Stimulated activated CD4-positive, alpha-beta T cell treated with anti-CD3 and anti-CD28 coated beads, Interleukin-12 subunit alpha, Interleukin-12 subunit beta, amount 100 ng/mL, for 24 hours (primary cell): ENCODE data around the gene EIF2S3.
A peak's percentile ranks its signal among the peaks of the same experiment; 100 is the strongest.
"Not testable (repeated sequence)": the region's sequence is repeated elsewhere in the genome, so short reads cannot be mapped to it uniquely, and the experiment has no call there.

ENCODE experiments used
- DNase-seq, 2 experiments: peaks; one replicate each; pipeline ENCODE4 v3.0.0-alpha.2; 2020; ENCODE audit warnings: low read depth in 2 of 2

Gene EIF2S3

GRCh38 chrX:24049643-24050042 lies 5.1 kb upstream of the EIF2S3 start:
- not testable (repeated sequence) for DNase-seq

GRCh38 chrX:24050522-24051318 lies 4.0 kb upstream of the EIF2S3 start:
- not testable (repeated sequence) for DNase-seq

DNA sequence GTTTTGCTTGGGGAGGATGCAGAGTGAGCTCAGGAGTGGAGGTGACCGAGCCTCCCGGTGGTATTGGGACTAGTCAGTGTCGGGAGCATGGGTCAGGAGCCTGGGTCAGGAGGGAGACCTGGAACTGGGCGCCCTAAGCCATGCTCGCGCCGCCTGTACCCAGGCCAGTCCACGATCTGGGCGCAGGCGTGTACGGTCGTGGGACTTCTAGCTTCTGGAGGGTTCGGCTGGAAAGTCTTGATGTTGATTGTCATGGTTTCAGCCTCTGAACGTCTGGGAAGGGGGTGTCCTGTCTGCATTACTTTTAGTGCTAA lies 244 bp downstream of the EIF2S3 start:
- DNase-seq, result no peak

DNA sequence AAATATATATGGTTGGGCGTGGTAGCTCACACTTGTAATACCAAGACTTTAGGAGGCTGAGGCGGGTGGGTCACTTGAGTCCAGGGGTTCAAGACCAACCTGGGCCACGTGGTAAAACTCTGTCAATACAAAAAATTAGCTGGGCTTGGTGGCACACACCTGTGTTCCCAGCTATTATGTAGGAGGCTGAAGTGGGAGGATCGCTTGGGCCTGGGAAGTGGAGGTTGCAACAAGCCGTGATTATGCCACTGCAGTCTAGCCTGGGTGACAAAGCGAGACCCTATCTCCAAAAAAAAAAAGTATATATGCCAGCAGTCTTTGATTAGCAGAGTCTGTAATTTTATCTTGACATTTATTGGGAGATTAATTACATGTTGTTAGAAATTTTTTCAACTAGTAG lies 8.7 kb downstream of the EIF2S3 start:
- no peak for DNase-seq

DNA sequence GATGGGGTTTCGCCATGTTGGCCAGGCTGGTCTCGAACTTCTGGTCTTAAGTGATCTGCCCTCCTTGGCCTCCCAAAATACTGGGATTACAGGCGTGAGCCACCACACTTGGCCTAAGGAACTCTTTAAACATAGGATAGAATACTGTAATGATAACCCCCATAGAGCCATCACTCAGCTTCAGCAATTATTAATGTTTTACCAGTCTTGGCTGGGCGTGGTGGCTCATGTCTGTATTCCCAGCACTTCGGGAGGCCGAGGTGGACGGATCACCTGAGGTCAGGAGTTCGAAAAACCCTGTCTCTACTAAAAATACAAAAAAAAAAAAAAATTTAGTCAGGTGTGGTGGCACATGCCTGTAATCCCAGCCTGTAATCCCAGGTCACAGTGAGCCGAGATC lies 15.1 kb downstream of the EIF2S3 start:
- DNase-seq, result no peak

DNA sequence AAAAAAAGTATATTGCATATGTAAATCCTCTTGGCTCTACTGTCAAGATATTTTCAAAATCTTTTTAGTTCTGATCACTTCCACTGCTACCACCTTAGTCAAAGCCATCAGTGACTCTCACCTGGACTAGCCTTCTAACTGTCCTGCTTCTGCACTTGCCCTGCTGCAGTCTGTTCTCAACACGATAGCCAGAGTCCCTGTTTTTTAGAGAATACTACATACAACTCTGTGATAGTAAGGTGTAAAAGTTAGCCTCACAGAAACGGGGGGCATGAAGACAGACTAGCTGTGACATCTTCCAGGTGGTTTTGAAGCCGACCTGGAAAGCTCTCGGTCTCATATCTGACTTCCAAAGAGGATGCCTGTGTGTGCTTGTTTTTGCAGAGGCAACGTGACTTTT lies 24.7 kb downstream of the EIF2S3 start:
- DNase-seq, result no peak

DNA sequence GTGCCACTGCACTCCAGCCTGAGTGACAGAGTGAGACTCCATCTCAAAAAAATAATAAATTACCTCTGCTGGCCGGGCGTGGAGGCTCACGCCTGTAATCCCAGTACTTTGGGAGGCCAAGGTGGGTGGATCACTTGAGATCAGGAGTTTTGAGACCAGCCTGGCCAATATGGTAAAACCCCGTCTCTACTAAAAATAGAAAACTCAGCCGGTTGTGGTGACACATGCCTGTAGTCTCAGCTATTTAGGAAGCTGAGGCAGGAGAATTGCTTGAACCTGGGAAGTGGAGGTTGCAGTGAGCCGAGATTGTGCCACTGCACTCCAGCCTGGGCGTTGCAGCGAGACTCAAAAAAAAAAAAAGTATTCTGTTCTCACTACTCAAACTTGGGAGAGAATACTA lies 25.5 kb downstream of the EIF2S3 start:
- not testable (repeated sequence) for DNase-seq

DNA sequence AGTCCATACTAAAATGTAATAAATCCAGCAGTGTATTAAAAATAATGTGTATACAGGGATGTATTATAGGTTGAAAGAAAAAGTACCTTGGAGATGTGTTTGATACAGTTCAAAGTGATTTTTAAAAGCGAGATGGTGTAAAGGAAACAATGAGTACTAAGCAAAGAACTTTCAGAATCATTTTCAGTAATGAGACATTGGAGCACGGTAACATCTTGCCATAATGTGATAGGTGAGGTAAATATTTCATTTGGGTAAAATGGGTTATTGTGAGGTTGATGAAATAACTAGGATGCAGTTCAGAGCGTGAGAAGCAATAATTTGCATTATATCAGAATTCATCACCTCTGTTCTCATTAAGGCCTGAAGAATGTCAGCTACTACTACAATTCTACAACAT lies 25.9 kb downstream of the EIF2S3 start:
- DNase-seq, result no peak

GRCh38 chrX:24081661-24082154 lies 27.0 kb downstream of the EIF2S3 start:
- peak in 1 of 2 experiments; percentile 11 for DNase-seq

- DNase-seq, result no peak
Observed at GRCh38 chrX:24082447-24082846, 27.7 kb downstream of the EIF2S3 start.

GRCh38 chrX:24085101-24085500 lies 30.3 kb downstream of the EIF2S3 start:
- DNase-seq, result no peak

GRCh38 chrX:24090300-24091200 lies 35.8 kb downstream of the EIF2S3 start:
- DNase-seq, result no peak

DNA sequence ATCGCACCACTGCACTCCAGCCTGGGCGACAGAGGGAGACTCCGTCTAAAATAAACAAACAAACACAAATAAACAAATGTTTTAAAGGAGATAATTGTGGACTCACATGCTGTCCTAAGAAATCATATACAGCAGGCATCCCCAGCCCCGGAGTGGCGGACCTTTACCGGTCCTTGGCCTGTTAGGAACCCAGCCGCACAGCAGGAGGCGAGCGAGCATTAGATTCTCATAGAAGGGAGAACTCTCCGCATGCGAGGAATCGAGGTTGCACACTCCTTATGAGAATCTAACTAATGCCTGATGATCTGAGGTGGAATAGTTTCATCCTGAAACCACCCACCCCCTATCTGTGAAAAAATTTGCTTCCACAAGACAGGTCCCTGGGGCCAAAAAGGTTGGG lies 39.0 kb downstream of the EIF2S3 start:
- no peak for DNase-seq

DNA sequence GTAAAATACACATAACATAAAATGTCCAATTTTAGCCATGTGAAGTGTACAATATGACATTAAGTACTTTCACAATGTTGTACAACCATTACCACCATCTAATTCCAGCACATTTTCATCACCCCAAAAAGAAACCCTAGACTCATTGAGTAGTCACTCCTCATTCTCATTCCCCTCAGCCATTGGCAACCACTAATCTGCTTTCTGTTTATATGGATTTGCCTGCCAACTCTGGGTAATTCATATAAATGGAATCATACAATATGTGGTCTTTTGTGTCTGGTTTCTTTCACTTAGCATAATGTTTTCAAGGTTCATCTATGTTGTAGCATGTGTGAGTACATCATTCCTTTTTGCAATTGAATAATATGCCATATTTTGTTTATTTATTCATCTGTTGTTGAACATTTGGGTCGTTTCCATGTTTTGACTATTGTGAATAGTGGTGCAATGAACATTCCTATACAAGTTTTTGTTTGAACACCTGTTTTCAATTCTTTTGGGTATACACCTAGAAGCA lies 43.0 kb downstream of the EIF2S3 start:
- DNase-seq, result no peak

DNA sequence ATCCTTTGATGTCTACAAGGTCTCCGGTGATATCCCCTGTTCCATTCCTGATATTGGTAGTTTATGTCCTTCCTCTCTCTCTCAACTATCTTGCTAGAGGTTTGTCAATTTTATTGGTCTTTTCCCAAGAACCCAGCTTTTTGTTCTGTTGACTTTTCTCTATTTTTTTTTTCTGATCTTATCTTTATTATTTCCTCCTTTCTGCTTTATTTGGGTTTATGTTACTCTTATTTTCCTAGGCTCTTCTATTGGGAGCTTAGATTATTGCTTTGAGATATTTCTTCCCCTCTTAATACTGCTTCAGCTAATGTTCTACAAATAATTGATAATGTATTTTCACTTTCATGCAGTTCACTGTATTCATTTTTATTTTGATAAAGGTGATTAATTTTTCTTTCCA lies 44.2 kb downstream of the EIF2S3 start:
- DNase-seq, result no peak

DNA sequence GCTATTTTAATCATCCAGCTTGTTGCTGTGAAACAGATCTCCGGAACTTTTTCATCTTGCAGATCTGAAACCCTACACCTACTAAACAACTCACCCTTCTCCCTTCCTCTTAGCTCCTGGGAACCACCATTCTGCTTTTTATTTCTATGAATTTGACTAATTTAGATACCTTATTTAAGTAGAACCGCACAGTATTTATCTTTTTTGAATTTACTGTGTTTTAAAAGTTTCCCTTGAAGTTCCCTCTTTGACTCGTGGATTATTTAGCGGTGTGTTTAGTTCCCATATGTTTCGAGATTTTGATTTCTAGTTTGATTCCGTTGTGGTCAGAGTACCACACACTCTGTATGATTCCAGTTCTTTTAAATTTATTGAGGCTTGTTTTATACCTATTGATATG lies 44.6 kb downstream of the EIF2S3 start:
- no peak for DNase-seq

- DNase-seq, result no peak
Observed at GRCh38 chrX:24100713-24101112, 46.0 kb downstream of the EIF2S3 start.

- no peak for DNase-seq
Observed at GRCh38 chrX:24110069-24110468, 55.3 kb downstream of the EIF2S3 start.

DNA sequence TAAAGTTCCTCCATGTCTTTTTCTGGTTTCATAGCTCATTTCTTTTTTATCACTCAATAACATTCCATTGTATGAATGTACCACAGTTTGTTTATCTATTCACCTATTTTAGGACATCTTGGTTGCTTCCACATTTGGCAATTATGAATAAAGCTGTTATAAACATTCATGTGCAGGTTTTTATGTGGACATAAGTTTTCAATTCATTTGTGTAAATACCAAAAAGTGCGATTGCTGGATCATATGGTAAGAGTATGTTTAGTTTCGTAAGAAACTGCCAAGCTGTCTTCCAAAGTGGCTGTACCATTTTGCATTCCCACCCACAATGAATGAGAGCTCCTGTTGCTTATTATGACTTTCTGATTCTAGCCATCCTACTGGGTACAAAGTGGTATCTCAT lies 58.4 kb downstream of the EIF2S3 start:
- DNase-seq, result no peak

GRCh38 chrX:24117258-24117657 lies 62.5 kb downstream of the EIF2S3 start:
- DNase-seq, result no peak

GRCh38 chrX:24124244-24124799 lies 69.6 kb downstream of the EIF2S3 start:
- no peak for DNase-seq

- DNase-seq, result no peak
Observed at GRCh38 chrX:24125028-24125612, 70.4 kb downstream of the EIF2S3 start.
